Neutrophil (primary cell): ENCODE measurements around the gene ELP6.
"Not testable (repeated sequence)": the region's sequence is repeated elsewhere in the genome, so short reads cannot be mapped to it uniquely, and the experiment has no call there.

Experiments used
- H3K27ac ChIP-seq: fragments of 200-600 bp; sonication (generic); 2 replicates; pipeline ENCODE4 v1.5.1; 2016; ENCODE audit warnings: mild to moderate bottlenecking, moderate library complexity
- H3K27me3 ChIP-seq: fragments of 200-600 bp; sonication (generic); 2 replicates; pipeline ENCODE4 v1.6.0; 2016; ENCODE audit warnings: mild to moderate bottlenecking
- H3K36me3 ChIP-seq: fragments of 200-600 bp; sonication (generic); 2 replicates; pipeline ENCODE4 v1.5.1; 2017
- H3K4me1 ChIP-seq, 2 experiments: fragments of 200-600 bp in 1 of 2; sonication (generic) in 1 of 2; 1 replicate in 1 of 2; 2 replicates in 1 of 2; pipeline versions ENCODE4 v1.5.1 to v1.6.1; 2013 to 2016; ENCODE audit warnings: low read depth in 1 of 2, low read length in 1 of 2, mild to moderate bottlenecking in 1 of 2, moderate library complexity in 1 of 2; ENCODE audit not compliant: control insufficient read depth in 1 of 2, insufficient read depth in 1 of 2
- H3K4me3 ChIP-seq, 2 experiments: fragments of 200-600 bp in 1 of 2; sonication (generic) in 1 of 2; 1 replicate in 1 of 2; 2 replicates in 1 of 2; pipeline ENCODE4 v1.5.1; 2013 to 2016; ENCODE audit warnings: low read depth in 1 of 2, low read length in 1 of 2, mild to moderate bottlenecking in 1 of 2, moderate library complexity in 1 of 2
- H3K9me3 ChIP-seq: fragments of 200-600 bp; sonication (generic); 2 replicates; pipeline ENCODE4 v1.5.1; 2016
- CTCF ChIP-seq: fragments of 200-600 bp; sonication (generic); IDR thresholded peaks from 2 replicates; pipeline ENCODE4 v1.5.1; 2016; ENCODE audit warnings: antibody characterized with exemption

The ELP6 gene

GRCh38 chr3:47473391-47473790 is 40.1 kb downstream of the ELP6 start:
- Histone ChIP-seq H3K9me3 (no peaks in the 10 kb centered on the region), H3K36me3 (no peaks in the 10 kb centered on the region), H3K27ac (no peak overlapping the region), H3K27me3 (no peaks in the 10 kb centered on the region), H3K4me3 (no peak overlapping the region), H3K4me1 (peaks cover 17 to 21% of the 10 kb centered on the region in 2 experiments)
- TF ChIP-seq CTCF = no peak

DNA sequence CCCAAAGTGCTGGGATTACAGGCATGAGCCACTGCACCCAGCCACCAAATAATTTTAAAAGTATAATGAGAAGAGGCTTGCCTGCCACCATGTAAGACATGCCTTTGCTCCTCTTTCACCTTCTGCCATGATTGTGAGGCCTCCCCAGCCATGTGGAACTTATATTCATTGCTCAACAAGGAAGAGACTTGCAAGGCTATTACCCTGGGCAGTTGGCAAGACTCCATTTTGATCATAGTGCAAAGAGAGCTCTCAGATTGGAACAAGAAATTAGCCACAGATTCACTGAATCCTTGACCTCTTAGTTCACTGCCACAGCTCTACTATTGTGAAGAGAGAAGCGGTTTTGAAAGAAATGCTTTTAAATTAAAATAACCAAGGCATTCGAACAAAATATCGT is 43.9 kb downstream of the ELP6 start:
- Histone ChIP-seq H3K27ac (no peak overlapping the region), H3K9me3 (no peaks in the 10 kb centered on the region), H3K4me3 (no peak overlapping the region), H3K4me1 (peaks cover 27 to 31% of the 10 kb centered on the region in 2 experiments), H3K27me3 (no peaks in the 10 kb centered on the region), H3K36me3 (no peaks in the 10 kb centered on the region)
- no peak for TF ChIP-seq CTCF

DNA sequence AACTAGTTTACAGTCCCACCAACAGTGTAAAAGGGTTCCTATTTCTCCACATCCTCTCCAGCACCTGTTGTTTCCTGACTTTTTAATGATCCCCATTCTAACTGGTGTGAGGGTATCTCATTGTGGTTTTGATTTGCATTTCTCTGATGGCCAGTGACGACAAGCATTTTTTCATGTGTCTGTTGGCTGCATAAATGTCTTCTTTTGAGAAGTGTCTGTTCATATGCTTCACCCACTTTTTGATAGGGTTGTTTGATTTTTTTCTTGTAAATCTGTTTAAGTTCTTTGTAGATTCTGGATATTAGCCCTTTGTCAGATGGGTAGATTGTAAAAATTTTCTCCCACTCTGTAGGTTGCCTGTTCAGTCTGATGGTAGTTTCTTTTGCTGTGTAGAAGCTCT is 45.2 kb downstream of the ELP6 start:
- not testable (repeated sequence) for H3K27ac ChIP-seq, H3K9me3 ChIP-seq, H3K27me3 ChIP-seq, H3K36me3 ChIP-seq, H3K4me3 ChIP-seq
- peaks cover 31 to 32% of the 10 kb centered on the region in 2 experiments for H3K4me1 ChIP-seq

DNA sequence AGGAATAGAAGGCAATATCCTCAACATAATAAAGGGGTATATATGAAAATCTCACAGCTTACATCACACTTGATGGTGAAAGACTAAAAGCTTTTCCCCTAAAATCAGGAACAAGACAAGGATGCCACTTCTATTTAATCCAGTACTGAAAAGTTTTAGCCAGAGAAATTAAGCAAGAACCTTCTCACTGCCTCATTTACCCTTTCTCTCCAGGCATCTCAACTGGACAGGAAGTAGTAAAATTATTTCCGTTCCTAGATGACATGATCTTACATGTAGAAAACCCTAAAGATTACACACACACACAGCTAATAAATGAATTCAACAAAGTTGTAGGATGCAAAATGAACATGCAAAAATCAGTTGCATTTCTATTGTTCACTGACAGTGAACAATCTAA is 48.9 kb downstream of the ELP6 start:
- Histone ChIP-seq H3K36me3 (no peaks in the 10 kb centered on the region), H3K27me3 (no peaks in the 10 kb centered on the region), H3K27ac (peak overlapping the region; percentile 88), H3K4me1 (peaks cover 31 to 32% of the 10 kb centered on the region in 2 experiments), H3K4me3 (peak overlapping the region in 1 of 2 experiments; percentile 35), H3K9me3 (no peaks in the 10 kb centered on the region)
- TF ChIP-seq CTCF = no peak

DNA sequence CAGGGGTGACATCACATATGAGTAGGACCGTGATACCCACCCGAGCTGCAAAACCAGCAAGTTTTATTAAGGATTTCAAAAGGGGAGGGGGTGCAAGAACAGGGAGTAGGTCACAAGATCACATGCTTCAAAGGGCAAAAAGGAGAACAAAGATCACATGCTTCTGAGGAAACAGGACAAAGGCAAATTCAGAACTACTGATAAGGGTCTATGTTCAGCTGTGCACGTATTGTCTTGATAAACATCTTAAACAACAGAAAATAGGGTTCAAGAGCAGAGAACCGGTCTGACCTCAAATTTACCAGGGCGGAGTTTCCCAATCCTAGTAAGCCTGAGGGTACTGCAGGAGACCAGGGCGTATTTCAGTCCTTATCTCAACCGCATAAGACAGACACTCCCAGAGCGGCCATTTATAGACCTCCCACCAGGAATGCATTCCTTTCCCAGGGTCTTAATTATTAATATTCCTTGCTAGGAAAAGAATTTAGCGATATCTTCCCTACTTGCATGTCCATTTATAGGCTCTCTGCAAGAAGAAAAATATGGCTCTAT is 53.9 kb downstream of the ELP6 start:
- not testable (repeated sequence) for H3K27me3 ChIP-seq, H3K27ac ChIP-seq, H3K36me3 ChIP-seq, H3K9me3 ChIP-seq, H3K4me3 ChIP-seq
- peaks cover 11 to 14% of the 10 kb centered on the region in 2 experiments for H3K4me1 ChIP-seq

DNA sequence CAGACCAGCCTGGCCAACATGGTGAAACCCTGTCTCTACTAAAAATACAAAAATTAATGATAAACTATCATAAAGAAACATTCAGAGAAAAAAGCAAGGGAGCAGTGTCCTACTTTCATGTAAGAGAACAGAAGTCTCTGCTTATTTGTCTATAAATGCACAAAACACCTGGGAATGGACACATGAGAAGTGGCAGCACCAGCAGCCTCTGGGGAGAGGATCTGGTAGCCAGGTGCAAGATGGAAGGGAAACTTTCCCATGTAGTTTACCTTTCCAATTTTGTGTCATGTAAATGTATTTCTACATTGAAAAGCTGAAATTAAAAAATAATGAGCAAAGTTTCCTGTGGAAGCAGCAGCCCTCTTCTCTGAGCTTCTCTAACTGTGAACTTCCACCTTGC is 56.5 kb downstream of the ELP6 start:
- no peak overlapping the region for H3K4me3 ChIP-seq
- peaks cover 4 to 6% of the 10 kb centered on the region in 2 experiments for H3K4me1 ChIP-seq
- H3K27me3 ChIP-seq = no peaks in the 10 kb centered on the region
- no peaks in the 10 kb centered on the region for H3K9me3 ChIP-seq
- peak overlapping the region; percentile 30 for H3K27ac ChIP-seq
- TF ChIP-seq CTCF = no peak
- H3K36me3 ChIP-seq = no peaks in the 10 kb centered on the region
